HEK293 (cell line): ENCODE data around the gene LBHD2.

Experiments used
- CTCF ChIA-PET: fragments of 350-600 bp; formaldehyde crosslinking; extraction: SDS; loops from one replicate; lab custom pipeline; 2021; ENCODE audit warnings: antibody characterized with exemption; lab: Yijun Ruan, JAX
- POLR2A ChIA-PET: fragments of 300-600 bp; formaldehyde crosslinking; extraction: SDS; loops from one replicate; lab custom pipeline; 2020; ENCODE audit warnings: antibody characterized with exemption, inconsistent platforms; lab: Yijun Ruan, JAX
- H3K27ac ChIP-seq: fragments of 200-500 bp; sonication (Bioruptor generic); 2 replicates; pipeline ENCODE4 v1.5.1; 2014; ENCODE audit warnings: low read depth, low read length, control low read depth, inconsistent platforms; ENCODE audit errors: extremely low read depth
- H3K36me3 ChIP-seq, 2 experiments: fragments of 200-500 bp in 1 of 2; sonication (Bioruptor generic) in 1 of 2; 1 replicate in 1 of 2; 2 replicates in 1 of 2; pipeline ENCODE4 v1.5.1; 2014 to 2017; ENCODE audit warnings: inconsistent platforms in 2 of 2, low read length in 2 of 2; ENCODE audit not compliant: control insufficient read depth in 2 of 2, insufficient read depth in 1 of 2
- H3K4me1 ChIP-seq: fragments of 200-500 bp; sonication (Bioruptor generic); 2 replicates; pipeline ENCODE4 v1.5.1; 2014; ENCODE audit warnings: mild to moderate bottlenecking, low read length, inconsistent platforms; ENCODE audit not compliant: control insufficient read depth, insufficient read depth
- H3K4me3 ChIP-seq: 2 replicates; pipeline ENCODE4 v1.5.1; 2011; ENCODE audit warnings: low read depth, mild to moderate bottlenecking, control low read depth, low read length, moderate library complexity
- H3K9me3 ChIP-seq: fragments of 200-500 bp; sonication (Bioruptor generic); 2 replicates; pipeline ENCODE4 v1.5.1; 2014; ENCODE audit warnings: low read depth, low read length, inconsistent platforms; ENCODE audit not compliant: control insufficient read depth, insufficient read depth
- AEBP2 ChIP-seq: fragments of 450-650 bp; formaldehyde crosslinking; IDR thresholded peaks from 2 replicates; pipeline ENCODE4 v1.5.1; 2016; ENCODE audit warnings: missing biosample characterization, missing genetic modification characterization, borderline replicate concordance
- BCL11B ChIP-seq: fragments of 450-650 bp; formaldehyde crosslinking; IDR thresholded peaks from 2 replicates; pipeline ENCODE4 v1.5.1; 2016; ENCODE audit warnings: low read depth, missing biosample characterization, missing genetic modification characterization
- KLF10 ChIP-seq: fragments of 450-650 bp; IDR thresholded peaks from 2 replicates; pipeline ENCODE4 v1.5.1; 2018; ENCODE audit warnings: missing biosample characterization, mild to moderate bottlenecking, missing genetic modification characterization
- PATZ1 ChIP-seq: fragments of 450-650 bp; formaldehyde crosslinking; IDR thresholded peaks from 2 replicates; pipeline ENCODE4 v1.5.1; 2016; ENCODE audit warnings: missing biosample characterization, missing genetic modification characterization
- PRDM10 ChIP-seq: fragments of 450-650 bp; formaldehyde crosslinking; IDR thresholded peaks from 2 replicates; pipeline ENCODE4 v1.5.1; 2016; ENCODE audit warnings: missing biosample characterization, missing genetic modification characterization
- SP7 ChIP-seq: fragments of 450-650 bp; formaldehyde crosslinking; IDR thresholded peaks from 2 replicates; pipeline ENCODE4 v1.5.1; 2016; ENCODE audit warnings: missing biosample characterization, missing genetic modification characterization
- ZFP3 ChIP-seq: fragments of 450-650 bp; formaldehyde crosslinking; IDR thresholded peaks from 2 replicates; pipeline ENCODE4 v1.5.1; 2016; ENCODE audit warnings: low read depth, missing biosample characterization, missing genetic modification characterization
- ZNF175 ChIP-seq: fragments of 450-650 bp; formaldehyde crosslinking; IDR thresholded peaks from 2 replicates; pipeline ENCODE4 v1.5.1; 2016; ENCODE audit warnings: missing biosample characterization, missing genetic modification characterization
- ZNF529 ChIP-seq: fragments of 450-650 bp; formaldehyde crosslinking; IDR thresholded peaks from 2 replicates; pipeline ENCODE4 v1.5.1; 2017; ENCODE audit warnings: missing genetic modification characterization, missing biosample characterization; ENCODE audit not compliant: insufficient replicate concordance
- ZNF580 ChIP-seq: fragments of 450-650 bp; formaldehyde crosslinking; IDR thresholded peaks from 2 replicates; pipeline ENCODE4 v1.5.1; 2016; ENCODE audit warnings: missing biosample characterization, missing genetic modification characterization
- ZNF621 ChIP-seq: fragments of 450-650 bp; formaldehyde crosslinking; IDR thresholded peaks from 2 replicates; pipeline ENCODE4 v1.5.1; 2017; ENCODE audit warnings: missing biosample characterization, missing genetic modification characterization
- ZNF639 ChIP-seq: fragments of 450-650 bp; formaldehyde crosslinking; IDR thresholded peaks from 2 replicates; pipeline ENCODE4 v1.5.1; 2016; ENCODE audit warnings: missing biosample characterization, missing genetic modification characterization
- ZXDB ChIP-seq: fragments of 450-650 bp; formaldehyde crosslinking; IDR thresholded peaks from 2 replicates; pipeline ENCODE4 v1.5.1; 2016; ENCODE audit warnings: missing biosample characterization, missing genetic modification characterization

The LBHD2 gene

DNA sequence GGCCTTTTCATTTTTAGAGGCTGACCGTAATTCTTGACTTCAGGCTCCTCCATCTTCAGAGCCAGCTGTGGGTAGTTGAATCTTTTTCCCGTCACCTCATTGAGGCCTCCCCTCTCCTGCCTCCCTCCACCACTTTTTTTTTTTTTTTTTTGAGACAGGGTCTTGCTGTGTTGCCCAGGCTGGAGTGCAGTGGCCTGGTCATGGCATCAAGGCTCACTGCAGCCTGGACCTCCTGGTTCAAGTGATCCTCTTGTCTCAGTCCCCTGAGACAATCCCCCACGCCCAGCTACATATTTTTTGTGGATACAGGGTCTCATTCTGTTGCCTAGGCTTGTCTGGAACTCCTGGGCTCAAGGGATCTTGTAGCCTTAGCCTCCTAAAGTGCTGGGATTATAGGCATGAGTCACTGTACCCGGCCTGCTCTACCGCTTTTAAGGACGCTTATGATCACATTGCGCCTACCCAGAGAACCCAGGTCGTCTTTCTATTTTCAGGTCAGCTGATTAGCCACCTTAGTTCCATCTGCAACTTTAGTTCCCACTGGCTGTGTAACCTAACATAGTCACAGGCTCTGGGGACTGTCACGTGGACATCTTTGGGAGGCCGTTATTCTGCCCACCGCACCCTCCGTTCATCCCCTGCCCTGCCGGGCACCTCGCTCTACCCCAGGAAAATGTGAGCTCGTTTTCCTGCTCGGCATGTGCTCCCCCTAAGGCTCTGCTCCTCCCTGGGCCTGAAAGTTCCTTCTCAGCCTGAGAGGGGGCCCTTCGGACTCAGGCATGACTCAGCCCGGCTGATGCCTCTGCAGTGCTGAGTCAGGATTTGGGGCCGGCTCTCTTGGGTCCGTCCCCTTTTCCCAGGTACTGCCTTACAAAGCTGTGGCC lies 52.6 kb downstream of the LBHD2 start (continued):
- 0 out of 2 replicates have a peak, but pooled peaks have one; percentile 28 for TF ChIP-seq ZNF639 (tag by site-specific recombination)
- TF ChIP-seq PRDM10 (tag by site-specific recombination), result no peak
- TF ChIP-seq ZNF175, result no peak
- no peak for TF ChIP-seq AEBP2
- no peak for TF ChIP-seq BCL11B (tag by site-specific recombination)
- peak; percentile 64 for TF ChIP-seq PATZ1 (tag by site-specific recombination)
- TF ChIP-seq ZXDB (tag by site-specific recombination), result 0 out of 2 replicates have a peak, but pooled peaks have one; percentile 24
- TF ChIP-seq KLF10 (tag by site-specific recombination), result no peak
- no peak for TF ChIP-seq ZNF621 (tag by site-specific recombination)
- TF ChIP-seq, all 188 proteins: peak for 17

DNA sequence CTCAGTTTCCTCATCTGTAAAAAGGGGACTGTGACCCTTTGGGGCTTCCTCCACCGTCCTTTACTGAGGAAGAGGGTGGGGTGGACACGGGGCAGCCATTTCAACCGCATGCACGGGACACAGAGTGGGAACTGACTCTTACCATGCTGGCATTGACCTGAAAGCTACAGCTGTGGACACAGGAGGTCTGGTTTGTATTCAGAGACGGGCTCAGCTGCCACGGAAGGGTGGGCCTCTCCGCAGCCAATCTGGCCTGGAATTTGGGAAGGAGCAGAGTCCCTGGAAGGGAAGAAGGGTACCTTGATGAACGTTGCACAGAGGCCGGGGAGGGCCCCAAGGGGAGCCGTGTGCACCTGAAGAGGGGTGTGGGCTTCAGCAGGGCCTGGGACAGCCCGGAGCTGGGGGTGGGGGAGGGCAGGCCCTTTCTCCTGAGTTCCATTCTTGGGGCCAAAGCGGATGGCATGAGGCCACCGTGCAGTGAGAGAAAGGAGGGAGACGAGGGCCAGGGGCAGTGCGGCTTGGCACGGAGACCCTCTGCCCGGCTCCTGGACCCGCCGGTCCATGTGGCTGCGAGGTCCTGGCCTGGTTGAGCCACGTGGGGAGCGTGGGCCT lies 53.8 kb downstream of the LBHD2 start:
- POLR2A ChIA-PET, result no interaction called here
- CTCF ChIA-PET, result interaction anchor here (1.8 kb wide), 1 partner anchor 33 kb away, joined by 11 read pairs; no protein-coding TSS in a partner anchor

More for the DNA sequence above, 53.8 kb downstream of the LBHD2 start:
- Histone ChIP-seq H3K4me3 (no peak overlapping the region), H3K4me1 (no peaks in the 10 kb centered on the region), H3K9me3 (no peaks in the 10 kb centered on the region), H3K27ac (no peak overlapping the region), H3K36me3 (peaks cover 0 to 22% of the 10 kb centered on the region in 2 experiments; a peak in 1 of 3 replicates)
- TF ChIP-seq SP7 (tag by site-specific recombination) (no peak), ZFP3 (no peak), ZNF529 (tag by site-specific recombination) (no peak), ZNF580 (tag by site-specific recombination) (no peak)
